ENCODE results near the gene FAM3B. TPM values are rescaled to one million over a fixed set of nuclear protein-coding genes. Genes with fewer than 3 reads are reported as not detected.

FAM3B gene
- polyA plus RNA-seq, 3 donors, result 0.15 TPM; not detected in 2

- peaks cover 11 to 15% of the 10 kb centered on the region in 2 donors for H3K9me3 ChIP-seq (replicated peaks in 1 of 2; ENCODE audit: control insufficient read depth in 1 of 2, insufficient read depth in 1 of 2, low read length in 2 of 2)
- Mint-ChIP-seq H3K27ac (no peak overlapping the region), H3K27me3 (ENCODE audit: low read depth in 3 of 3) (peaks cover 2 to 7% (median 5%) of the 10 kb centered on the region in 3 donors), H3K9me3 (peaks cover 8 to 19% (median 14%) of the 10 kb centered on the region in 7 donors), H3K4me3 (no peak overlapping the region), H3K36me3 (no peaks in the 10 kb centered on the region), H3K4me1 (no peaks in the 10 kb centered on the region)
- H3K4me1 ChIP-seq (ENCODE audit: control insufficient read depth in 1 of 2, insufficient read depth in 2 of 2, low read length in 2 of 2), result no peaks in the 10 kb centered on the region
- no peak for TF ChIP-seq CTCF (IDR thresholded peaks at IDR 0.05)
- no peak overlapping the region for H3K4me2 ChIP-seq (replicated peaks; ENCODE audit: extremely low read depth, low read length, poor library complexity, severe bottlenecking)
- H4K20me1 ChIP-seq (ENCODE audit: insufficient read depth, low read length), result no peaks in the 10 kb centered on the region
- no peaks in the 10 kb centered on the region for H3K79me2 ChIP-seq (ENCODE audit: insufficient read depth, low read length)
- H3K4me3 ChIP-seq (replicated peaks in 1 of 3; ENCODE audit: low read depth in 2 of 3, low read length in 3 of 3), result no peak overlapping the region
- H3K36me3 ChIP-seq (replicated peaks in 1 of 2; ENCODE audit: control insufficient read depth in 1 of 2, insufficient read depth in 2 of 2, low read length in 2 of 2), result no peaks in the 10 kb centered on the region
- peaks cover 0 to 2% of the 10 kb centered on the region in 2 donors for H3K27me3 ChIP-seq (ENCODE audit: control insufficient read depth in 2 of 2, insufficient read depth in 2 of 2, low read length in 2 of 2)
- no peak for DNase-seq
- WGBS (ENCODE audit: insufficient coverage), result 83% methylated on average over 1 of the region's 1 CpG
- intact Hi-C loops (cut with micrococcal nuclease), result no loop called here
- H3K9ac ChIP-seq (ENCODE audit: insufficient read depth, low read length, poor library complexity, severe bottlenecking), result no peak overlapping the region
- H2AFZ ChIP-seq (ENCODE audit: insufficient read depth, low read depth, low read length, poor library complexity, severe bottlenecking), result no peak overlapping the region
- no peak overlapping the region for H3K27ac ChIP-seq (ENCODE audit: low read depth in 1 of 2, low read length in 2 of 2)
Measured at GRCh38 chr21:41302976-41303375, 13.6 kb upstream of the FAM3B start.

DNA sequence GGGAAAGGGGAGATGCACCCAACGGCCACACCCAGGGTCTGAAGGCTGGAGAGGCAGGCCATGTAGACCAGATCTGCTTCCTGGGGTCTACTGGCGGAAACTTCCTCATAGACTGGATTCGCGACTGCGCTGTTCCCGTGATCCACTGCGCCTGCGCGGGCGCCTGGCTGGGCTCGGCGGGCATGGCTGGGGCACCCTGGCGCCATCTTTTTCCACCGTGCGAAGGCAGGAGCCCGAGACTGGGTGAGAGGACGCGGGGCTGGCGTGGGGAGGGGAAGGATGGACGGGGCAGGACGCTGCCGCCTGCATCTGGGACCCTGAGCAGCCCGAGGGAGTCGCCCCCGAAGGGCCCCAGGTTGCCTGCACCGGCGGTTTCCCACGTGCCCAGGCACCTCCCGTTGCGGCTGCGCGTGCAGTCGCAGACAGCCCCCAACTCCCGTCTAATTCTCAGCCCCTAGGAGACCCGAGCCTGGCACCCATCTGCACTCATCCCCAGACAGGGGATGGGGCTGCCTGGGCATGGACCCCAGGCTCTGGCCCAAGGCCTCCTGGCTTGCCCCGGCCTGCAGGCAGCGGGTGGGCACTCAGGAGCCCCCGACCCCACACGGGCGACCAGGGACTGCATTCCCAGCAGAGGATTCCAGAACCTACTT lies 12.4 kb upstream of the FAM3B start:
- Mint-ChIP-seq H3K4me1 (no peaks in the 10 kb centered on the region), H3K4me3 (no peak overlapping the region), H3K27me3 (ENCODE audit: low read depth in 3 of 3) (peaks cover 2 to 12% (median 10%) of the 10 kb centered on the region in 3 donors), H3K9me3 (peaks cover 8 to 19% (median 13%) of the 10 kb centered on the region in 7 donors), H3K36me3 (no peaks in the 10 kb centered on the region), H3K27ac (peak overlapping the region in 1 of 7 donors; percentile 30)
- Histone ChIP-seq H3K27me3 (ENCODE audit: control insufficient read depth in 2 of 2, insufficient read depth in 2 of 2, low read length in 2 of 2) (peaks cover 0 to 2% of the 10 kb centered on the region in 2 donors), H3K9ac (ENCODE audit: insufficient read depth, low read length, poor library complexity, severe bottlenecking) (no peak overlapping the region), H3K4me2 (replicated peaks; ENCODE audit: extremely low read depth, low read length, poor library complexity, severe bottlenecking) (no peak overlapping the region), H3K9me3 (replicated peaks in 1 of 2; ENCODE audit: control insufficient read depth in 1 of 2, insufficient read depth in 1 of 2, low read length in 2 of 2) (peaks cover 11 to 15% of the 10 kb centered on the region in 2 donors), H3K79me2 (ENCODE audit: insufficient read depth, low read length) (no peaks in the 10 kb centered on the region), H3K36me3 (replicated peaks in 1 of 2; ENCODE audit: control insufficient read depth in 1 of 2, insufficient read depth in 2 of 2, low read length in 2 of 2) (no peaks in the 10 kb centered on the region), H3K4me1 (ENCODE audit: control insufficient read depth in 1 of 2, insufficient read depth in 2 of 2, low read length in 2 of 2) (no peaks in the 10 kb centered on the region), H3K4me3 (replicated peaks in 1 of 3; ENCODE audit: low read depth in 2 of 3, low read length in 3 of 3) (no peak overlapping the region), H3K27ac (ENCODE audit: low read depth in 1 of 2, low read length in 2 of 2) (no peak overlapping the region), H2AFZ (ENCODE audit: insufficient read depth, low read depth, low read length, poor library complexity, severe bottlenecking) (no peak overlapping the region), H4K20me1 (ENCODE audit: insufficient read depth, low read length) (no peaks in the 10 kb centered on the region)
- no peak for DNase-seq
- no peak for TF ChIP-seq CTCF (IDR thresholded peaks at IDR 0.05)
- intact Hi-C loops (cut with micrococcal nuclease), result no loop called here
- 96% methylated on average over 38 of the region's 40 CpGs for WGBS (ENCODE audit: insufficient coverage)

Measured in CD14-positive monocyte (primary cell).